C4-2B (cell line): Measurements from ENCODE around the gene EFNB1.

Experiments
- ZFX ChIP-seq: fragments of 450-650 bp; IDR thresholded peaks from 2 replicates; pipeline ENCODE4 v1.6.1; 2017
- TF ChIP-seq, protein P1 (sequence below): fragments of 450-650 bp; conservative IDR thresholded peaks from 2 replicates; pipeline ENCODE4 v1.5.1; 2017; ENCODE audit warnings: mild to moderate bottlenecking

DNA sequence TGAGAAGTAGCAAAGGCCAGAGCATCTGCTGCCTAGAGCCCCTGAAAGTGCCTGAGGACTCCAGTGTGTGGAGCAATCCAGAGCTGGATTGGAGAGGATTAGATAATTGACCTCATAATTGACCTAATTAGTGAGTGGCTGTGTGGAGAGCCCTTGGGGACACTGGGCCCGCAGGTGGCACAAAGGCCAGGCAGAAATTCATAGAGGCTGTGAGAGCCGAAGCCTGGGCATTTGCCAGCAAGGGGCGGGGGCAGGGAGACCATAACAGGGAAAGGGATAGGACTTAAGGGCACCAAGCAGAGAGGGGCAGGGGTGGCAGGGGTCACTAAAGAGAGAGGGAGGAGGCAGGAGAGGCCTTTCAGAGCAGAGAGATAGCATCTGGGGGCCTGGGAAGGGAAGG is 45.3 kb downstream of the EFNB1 start:
- TF ChIP-seq, protein P1, sequence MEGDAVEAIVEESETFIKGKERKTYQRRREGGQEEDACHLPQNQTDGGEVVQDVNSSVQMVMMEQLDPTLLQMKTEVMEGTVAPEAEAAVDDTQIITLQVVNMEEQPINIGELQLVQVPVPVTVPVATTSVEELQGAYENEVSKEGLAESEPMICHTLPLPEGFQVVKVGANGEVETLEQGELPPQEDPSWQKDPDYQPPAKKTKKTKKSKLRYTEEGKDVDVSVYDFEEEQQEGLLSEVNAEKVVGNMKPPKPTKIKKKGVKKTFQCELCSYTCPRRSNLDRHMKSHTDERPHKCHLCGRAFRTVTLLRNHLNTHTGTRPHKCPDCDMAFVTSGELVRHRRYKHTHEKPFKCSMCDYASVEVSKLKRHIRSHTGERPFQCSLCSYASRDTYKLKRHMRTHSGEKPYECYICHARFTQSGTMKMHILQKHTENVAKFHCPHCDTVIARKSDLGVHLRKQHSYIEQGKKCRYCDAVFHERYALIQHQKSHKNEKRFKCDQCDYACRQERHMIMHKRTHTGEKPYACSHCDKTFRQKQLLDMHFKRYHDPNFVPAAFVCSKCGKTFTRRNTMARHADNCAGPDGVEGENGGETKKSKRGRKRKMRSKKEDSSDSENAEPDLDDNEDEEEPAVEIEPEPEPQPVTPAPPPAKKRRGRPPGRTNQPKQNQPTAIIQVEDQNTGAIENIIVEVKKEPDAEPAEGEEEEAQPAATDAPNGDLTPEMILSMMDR = no peak
- TF ChIP-seq ZFX = no peak
